HFFc6 (cell line): ENCODE measurements around the gene RAB10. TPM values are rescaled to one million over a fixed set of nuclear protein-coding genes. Genes with fewer than 3 reads are reported as not detected.

Experiments
- DNase-seq: peaks from one replicate; pipeline ENCODE4 v3.0.0-alpha.2; 2018
- H3K27ac Mint-ChIP-seq: 2 replicates; pipeline ENCODE4 v1.8.0; 2020; ENCODE audit warnings: mild to moderate bottlenecking, mixed read lengths
- H3K27me3 Mint-ChIP-seq: 2 replicates; pipeline ENCODE4 v1.8.0; 2021; ENCODE audit warnings: mild to moderate bottlenecking, moderate library complexity, mixed read lengths; ENCODE audit not compliant: insufficient read depth
- H3K36me3 Mint-ChIP-seq: 2 replicates; pipeline ENCODE4 v1.8.0; 2021; ENCODE audit warnings: low read depth, mixed read lengths
- H3K4me1 Mint-ChIP-seq: 2 replicates; pipeline ENCODE4 v1.8.0; 2020; ENCODE audit warnings: low read depth, mixed read lengths
- H3K4me3 Mint-ChIP-seq: 2 replicates; pipeline ENCODE4 v1.8.0; 2020; ENCODE audit warnings: mild to moderate bottlenecking, moderate library complexity, mixed read lengths
- H3K9me3 Mint-ChIP-seq: 2 replicates; pipeline ENCODE4 v1.8.0; 2020; ENCODE audit warnings: mild to moderate bottlenecking, mixed read lengths
- total RNA-seq, 6 experiments: library from RNA; stranded (reverse); fragmentation: NEBNext Ultra II Directional; extraction: Animal tissue kit (Norgen Biotek cat#: 25700); gene quantifications; 2 replicates in 1 of 6; 3 replicates in 5 of 6; pipeline ENCODE4 v1.2.3, GENCODE V29; 2021
- TF ChIP-seq, protein P1 (sequence below): fragments of 200-600 bp; sonication (generic); IDR thresholded peaks from 2 replicates; pipeline ENCODE4 v1.5.0; 2021; ENCODE audit warnings: antibody characterized with exemption, mild to moderate bottlenecking

RAB10 gene
- total RNA-seq, 6 experiments from 2014 or later = 133 to 144 (median 136) TPM

- peaks cover 9% of the 10 kb centered on the region for H3K36me3 Mint-ChIP-seq
- H3K27me3 Mint-ChIP-seq = no peaks in the 10 kb centered on the region
- no peak overlapping the region for H3K27ac Mint-ChIP-seq
- TF ChIP-seq, protein P1, sequence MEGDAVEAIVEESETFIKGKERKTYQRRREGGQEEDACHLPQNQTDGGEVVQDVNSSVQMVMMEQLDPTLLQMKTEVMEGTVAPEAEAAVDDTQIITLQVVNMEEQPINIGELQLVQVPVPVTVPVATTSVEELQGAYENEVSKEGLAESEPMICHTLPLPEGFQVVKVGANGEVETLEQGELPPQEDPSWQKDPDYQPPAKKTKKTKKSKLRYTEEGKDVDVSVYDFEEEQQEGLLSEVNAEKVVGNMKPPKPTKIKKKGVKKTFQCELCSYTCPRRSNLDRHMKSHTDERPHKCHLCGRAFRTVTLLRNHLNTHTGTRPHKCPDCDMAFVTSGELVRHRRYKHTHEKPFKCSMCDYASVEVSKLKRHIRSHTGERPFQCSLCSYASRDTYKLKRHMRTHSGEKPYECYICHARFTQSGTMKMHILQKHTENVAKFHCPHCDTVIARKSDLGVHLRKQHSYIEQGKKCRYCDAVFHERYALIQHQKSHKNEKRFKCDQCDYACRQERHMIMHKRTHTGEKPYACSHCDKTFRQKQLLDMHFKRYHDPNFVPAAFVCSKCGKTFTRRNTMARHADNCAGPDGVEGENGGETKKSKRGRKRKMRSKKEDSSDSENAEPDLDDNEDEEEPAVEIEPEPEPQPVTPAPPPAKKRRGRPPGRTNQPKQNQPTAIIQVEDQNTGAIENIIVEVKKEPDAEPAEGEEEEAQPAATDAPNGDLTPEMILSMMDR = no peak
- DNase-seq = no peak
- no peaks in the 10 kb centered on the region for H3K4me1 Mint-ChIP-seq
- no peak overlapping the region for H3K4me3 Mint-ChIP-seq
- no peaks in the 10 kb centered on the region for H3K9me3 Mint-ChIP-seq
Observed at GRCh38 chr2:26128176-26128575, 94.3 kb downstream of the RAB10 start.

GRCh38 chr2:26130763-26131162 is 96.9 kb downstream of the RAB10 start:
- H3K36me3 Mint-ChIP-seq = peaks cover 13% of the 10 kb centered on the region
- no peak for DNase-seq
- TF ChIP-seq, protein P1 = no peak
- H3K27ac Mint-ChIP-seq = no peak overlapping the region
- H3K27me3 Mint-ChIP-seq = no peaks in the 10 kb centered on the region
- H3K4me1 Mint-ChIP-seq = no peaks in the 10 kb centered on the region
- H3K9me3 Mint-ChIP-seq = no peaks in the 10 kb centered on the region
- H3K4me3 Mint-ChIP-seq = no peak overlapping the region

- Mint-ChIP-seq H3K36me3 (peaks cover 11% of the 10 kb centered on the region; the same call in 1 of the 2 replicates), H3K4me1 (no peaks in the 10 kb centered on the region), H3K4me3 (no peak overlapping the region), H3K9me3 (no peaks in the 10 kb centered on the region), H3K27ac (no peak overlapping the region), H3K27me3 (no peaks in the 10 kb centered on the region)
- DNase-seq = no peak
- TF ChIP-seq, protein P1 = no peak
Observed at GRCh38 chr2:26136451-26136850, 102.6 kb downstream of the RAB10 start.

DNA sequence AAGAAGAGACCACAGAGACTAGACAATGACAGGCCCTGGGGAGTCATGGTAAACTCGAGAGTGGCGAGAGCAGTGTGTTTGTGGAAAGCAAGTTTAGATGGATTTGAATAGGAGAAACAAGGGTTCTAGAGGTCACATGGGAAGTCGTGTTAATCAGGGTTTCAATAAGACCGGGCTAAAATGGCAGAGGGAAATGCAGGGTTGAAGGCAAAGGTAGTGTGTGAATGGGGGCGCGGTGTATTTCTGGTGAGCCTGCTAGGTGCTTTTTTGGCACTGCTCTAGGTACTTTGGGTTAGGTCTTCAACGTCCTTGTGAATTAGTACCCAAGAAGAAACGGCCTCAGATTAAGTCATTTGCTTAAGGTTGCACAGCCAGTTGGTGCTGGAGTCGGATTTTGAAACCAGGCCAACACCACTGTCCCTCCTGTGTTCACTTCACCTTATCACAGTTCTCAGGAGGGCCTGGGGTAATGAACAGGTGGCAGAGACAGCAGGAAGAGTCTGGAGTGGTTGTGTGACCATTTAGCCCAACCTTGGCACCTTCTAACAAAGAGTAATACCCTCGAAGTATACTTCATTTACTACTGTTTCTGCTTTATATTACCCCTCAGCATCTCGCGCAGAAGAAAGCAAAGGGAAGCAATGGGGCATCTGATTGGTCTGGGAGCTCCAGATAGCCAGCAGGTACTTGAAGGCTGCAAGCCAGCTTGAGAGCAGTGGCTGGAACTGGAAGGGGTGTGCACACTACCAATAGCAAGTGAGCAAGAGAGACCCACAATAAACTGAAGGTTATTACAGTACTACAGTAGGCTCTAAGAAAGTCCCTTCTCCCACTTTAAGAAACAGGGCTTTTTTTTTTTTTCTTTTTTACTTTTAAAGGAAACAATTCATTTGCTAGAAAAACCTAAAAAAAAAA is 105.6 kb downstream of the RAB10 start:
- no peaks in the 10 kb centered on the region for H3K4me1 Mint-ChIP-seq
- H3K36me3 Mint-ChIP-seq = peaks cover 10% of the 10 kb centered on the region; the same call in 1 of the 2 replicates
- no peak overlapping the region for H3K4me3 Mint-ChIP-seq
- H3K27ac Mint-ChIP-seq = no peak overlapping the region
- H3K27me3 Mint-ChIP-seq = no peaks in the 10 kb centered on the region
- no peaks in the 10 kb centered on the region for H3K9me3 Mint-ChIP-seq
- TF ChIP-seq, protein P1 = no peak
- no peak for DNase-seq

DNA sequence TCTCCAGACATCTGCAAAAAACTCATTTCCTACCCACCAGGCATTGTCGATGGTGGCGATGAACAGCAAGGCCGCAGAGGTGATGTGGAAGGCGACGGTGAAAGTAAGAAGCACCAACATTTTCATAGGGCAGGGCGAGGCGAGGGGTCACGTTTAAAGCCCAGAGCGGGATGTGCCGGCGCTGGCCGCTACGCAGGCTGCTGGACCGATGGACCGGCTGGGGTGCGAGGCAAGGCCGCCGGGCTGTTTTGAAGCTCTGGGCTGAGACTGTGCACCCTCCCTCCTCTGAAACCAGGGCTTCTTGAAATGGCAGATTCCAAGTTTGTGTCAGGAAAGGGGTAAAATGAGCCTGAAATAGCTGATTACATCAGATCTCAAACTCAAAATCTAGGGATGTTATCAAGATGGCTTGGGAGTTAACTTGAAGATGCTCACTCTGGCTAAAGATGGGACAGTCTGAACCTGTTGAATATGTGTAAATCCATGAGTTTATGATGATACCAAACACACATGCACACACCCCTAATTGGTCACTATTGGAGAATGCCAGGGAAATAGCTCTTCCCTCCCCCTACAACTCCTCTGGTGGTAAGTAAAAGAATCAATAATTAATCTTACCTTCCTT is 107.4 kb downstream of the RAB10 start:
- Mint-ChIP-seq H3K36me3 (no peaks in the 10 kb centered on the region), H3K27me3 (no peaks in the 10 kb centered on the region), H3K27ac (no peak overlapping the region), H3K4me3 (no peak overlapping the region), H3K4me1 (peaks cover 6% of the 10 kb centered on the region; the same call in 1 of the 2 replicates), H3K9me3 (no peaks in the 10 kb centered on the region)
- DNase-seq = no peak
- TF ChIP-seq, protein P1 = no peak
